HEK293 (cell line): ENCODE measurements around the gene LRP8.

ENCODE experiments used
- CTCF ChIA-PET: fragments of 350-600 bp; formaldehyde crosslinking; extraction: SDS; loops from one replicate; lab custom pipeline; 2021; ENCODE audit warnings: antibody characterized with exemption; lab: Yijun Ruan, JAX
- POLR2A ChIA-PET: fragments of 300-600 bp; formaldehyde crosslinking; extraction: SDS; loops from one replicate; lab custom pipeline; 2020; ENCODE audit warnings: antibody characterized with exemption, inconsistent platforms; lab: Yijun Ruan, JAX
- H3K27ac ChIP-seq: fragments of 200-500 bp; sonication (Bioruptor generic); 2 replicates; pipeline ENCODE4 v1.5.1; 2014; ENCODE audit warnings: low read depth, low read length, control low read depth, inconsistent platforms; ENCODE audit errors: extremely low read depth
- H3K36me3 ChIP-seq, 2 experiments: fragments of 200-500 bp in 1 of 2; sonication (Bioruptor generic) in 1 of 2; 1 replicate in 1 of 2; 2 replicates in 1 of 2; pipeline ENCODE4 v1.5.1; 2014 to 2017; ENCODE audit warnings: inconsistent platforms in 2 of 2, low read length in 2 of 2; ENCODE audit not compliant: control insufficient read depth in 2 of 2, insufficient read depth in 1 of 2
- H3K4me1 ChIP-seq: fragments of 200-500 bp; sonication (Bioruptor generic); 2 replicates; pipeline ENCODE4 v1.5.1; 2014; ENCODE audit warnings: mild to moderate bottlenecking, low read length, inconsistent platforms; ENCODE audit not compliant: control insufficient read depth, insufficient read depth
- H3K4me3 ChIP-seq: 2 replicates; pipeline ENCODE4 v1.5.1; 2011; ENCODE audit warnings: low read depth, mild to moderate bottlenecking, control low read depth, low read length, moderate library complexity
- H3K9me3 ChIP-seq: fragments of 200-500 bp; sonication (Bioruptor generic); 2 replicates; pipeline ENCODE4 v1.5.1; 2014; ENCODE audit warnings: low read depth, low read length, inconsistent platforms; ENCODE audit not compliant: control insufficient read depth, insufficient read depth
- ATF2 ChIP-seq: fragments of 450-650 bp; formaldehyde crosslinking; IDR thresholded peaks from 2 replicates; pipeline ENCODE4 v1.5.1; 2016; ENCODE audit warnings: missing biosample characterization, missing genetic modification characterization, low read depth
- FEZF1 ChIP-seq: fragments of 450-650 bp; formaldehyde crosslinking; IDR thresholded peaks from 2 replicates; pipeline ENCODE4 v1.5.1; 2016; ENCODE audit warnings: missing biosample characterization, missing genetic modification characterization
- GLI4 ChIP-seq: fragments of 450-650 bp; formaldehyde crosslinking; IDR thresholded peaks from 2 replicates; pipeline ENCODE4 v1.5.1; 2016; ENCODE audit warnings: missing biosample characterization, missing genetic modification characterization
- IKZF3 ChIP-seq: fragments of 450-650 bp; IDR thresholded peaks from 2 replicates; pipeline ENCODE4 v1.5.0; 2018; ENCODE audit warnings: missing biosample characterization, mild to moderate bottlenecking, missing genetic modification characterization, moderate library complexity
- PRDM1 ChIP-seq: fragments of 450-650 bp; formaldehyde crosslinking; IDR thresholded peaks from 2 replicates; pipeline ENCODE4; 2016; ENCODE audit warnings: missing biosample characterization, missing genetic modification characterization
- PRDM4 ChIP-seq: fragments of 450-650 bp; formaldehyde crosslinking; IDR thresholded peaks from 2 replicates; pipeline ENCODE4 v1.5.1; 2017; ENCODE audit warnings: missing biosample characterization, missing genetic modification characterization
- REST ChIP-seq: fragments of 450-650 bp; formaldehyde crosslinking; IDR thresholded peaks from 2 replicates; pipeline ENCODE4 v1.5.1; 2016; ENCODE audit warnings: missing biosample characterization, missing genetic modification characterization
- SCRT1 ChIP-seq: fragments of 450-650 bp; formaldehyde crosslinking; IDR thresholded peaks from 2 replicates; pipeline ENCODE4 v1.5.1; 2016; ENCODE audit warnings: missing biosample characterization, missing genetic modification characterization, borderline replicate concordance
- WT1 ChIP-seq: fragments of 450-650 bp; formaldehyde crosslinking; IDR thresholded peaks from 2 replicates; pipeline ENCODE4 v1.5.1; 2016; ENCODE audit warnings: missing biosample characterization, missing genetic modification characterization
- ZBTB10 ChIP-seq: fragments of 450-650 bp; formaldehyde crosslinking; IDR thresholded peaks from 2 replicates; pipeline ENCODE4 v1.5.1; 2016; ENCODE audit warnings: missing biosample characterization, missing genetic modification characterization
- ZNF157 ChIP-seq: fragments of 450-650 bp; formaldehyde crosslinking; IDR thresholded peaks from 2 replicates; pipeline ENCODE4 v1.5.1; 2016; ENCODE audit warnings: missing biosample characterization, missing genetic modification characterization
- ZNF184 ChIP-seq: fragments of 450-650 bp; IDR thresholded peaks from 2 replicates; pipeline ENCODE4 v1.5.1; 2018; ENCODE audit warnings: missing biosample characterization, mild to moderate bottlenecking, missing genetic modification characterization
- ZNF202 ChIP-seq: fragments of 450-650 bp; formaldehyde crosslinking; IDR thresholded peaks from 2 replicates; pipeline ENCODE4 v1.5.1; 2016; ENCODE audit warnings: missing biosample characterization, missing genetic modification characterization, borderline replicate concordance
- ZNF266 ChIP-seq: fragments of 450-650 bp; formaldehyde crosslinking; IDR thresholded peaks from 2 replicates; pipeline ENCODE4 v1.5.1; 2016; ENCODE audit warnings: missing biosample characterization, missing genetic modification characterization, low read depth
- ZNF341 ChIP-seq: fragments of 450-650 bp; formaldehyde crosslinking; IDR thresholded peaks from 2 replicates; pipeline ENCODE4; 2016; ENCODE audit warnings: low read depth, missing biosample characterization, missing genetic modification characterization
- ZNF37A ChIP-seq: fragments of 450-650 bp; IDR thresholded peaks from 2 replicates; pipeline ENCODE4 v1.5.1; 2018; ENCODE audit warnings: missing biosample characterization, missing genetic modification characterization
- ZNF549 ChIP-seq: fragments of 450-650 bp; IDR thresholded peaks from 2 replicates; pipeline ENCODE4 v1.5.1; 2018; ENCODE audit warnings: missing biosample characterization, missing genetic modification characterization, mild to moderate bottlenecking, inconsistent platforms, moderate library complexity
- ZNF596 ChIP-seq: fragments of 450-650 bp; IDR thresholded peaks from 2 replicates; pipeline ENCODE4 v1.5.0; 2018; ENCODE audit warnings: missing biosample characterization, mild to moderate bottlenecking, missing genetic modification characterization, moderate library complexity
- ZNF610 ChIP-seq: fragments of 450-650 bp; formaldehyde crosslinking; IDR thresholded peaks from 2 replicates; pipeline ENCODE4 v1.5.1; 2016; ENCODE audit warnings: missing biosample characterization, missing genetic modification characterization, borderline replicate concordance
- ZSCAN23 ChIP-seq: fragments of 450-650 bp; formaldehyde crosslinking; IDR thresholded peaks from 2 replicates; pipeline ENCODE4 v1.5.1; 2016; ENCODE audit warnings: missing biosample characterization, missing genetic modification characterization

Gene LRP8

GRCh38 chr1:53345996-53346813 lies 18.3 kb upstream of the LRP8 start (continued):
- TF ChIP-seq REST (tag by site-specific recombination), result no peak
- TF ChIP-seq ZBTB10 (tag by site-specific recombination), result no peak
- TF ChIP-seq ZSCAN23, result no peak
- TF ChIP-seq ZNF202 (tag by site-specific recombination), result no peak
- TF ChIP-seq ZNF596 (tag by site-specific recombination), result no peak
- no peak for TF ChIP-seq PRDM4 (tag by site-specific recombination)

GRCh38 chr1:53344921-53345838 lies 17.3 kb upstream of the LRP8 start:
- no peaks in the 10 kb centered on the region for H3K36me3 ChIP-seq
- CTCF ChIA-PET, result interaction anchor here (1.1 kb wide), 1 partner anchor 67 kb away, joined by 4 read pairs; no protein-coding TSS in a partner anchor
- no peak overlapping the region for H3K4me3 ChIP-seq
- H3K4me1 ChIP-seq, result no peaks in the 10 kb centered on the region
- no peak overlapping the region for H3K27ac ChIP-seq
- POLR2A ChIA-PET, result no interaction called here
- no peaks in the 10 kb centered on the region for H3K9me3 ChIP-seq
- TF ChIP-seq PRDM1 (tag by site-specific recombination) (no peak), REST (tag by site-specific recombination) (no peak), ZNF549 (no peak), SCRT1 (no peak), ZNF37A (tag by site-specific recombination) (no peak), ZNF341 (tag by site-specific recombination) (no peak), ZNF157 (no peak), FEZF1 (tag by site-specific recombination) (no peak), GLI4 (tag by site-specific recombination) (no peak), ZNF610 (tag by site-specific recombination) (no peak), WT1 (no peak), ZNF266 (no peak), IKZF3 (tag by site-specific recombination) (no peak), ZNF184 (tag by site-specific recombination) (no peak), ATF2 (tag by site-specific recombination) (no peak)
